PFSK-1 (cell line): ENCODE results near the gene CNTN4.

Experiments used
- FOXP2 ChIP-seq: optimal IDR thresholded peaks from 2 replicates; pipeline ENCODE3; 2011; ENCODE audit warnings: borderline replicate concordance, control low read depth, inconsistent platforms; ENCODE audit not compliant: insufficient read depth; ENCODE audit errors: extremely low read length, extremely low read depth
- POLR2AphosphoS5 ChIP-seq: IDR thresholded peaks from 2 replicates; pipeline ENCODE4 v1.6.1; 2012; ENCODE audit warnings: low read depth, mild to moderate bottlenecking, control low read depth, low read length, moderate library complexity
- REST ChIP-seq, 2 experiments: IDR thresholded peaks; 2 replicates each; pipeline versions ENCODE4 v1.6.1 to v1.8.0; 2011 to 2012; ENCODE audit warnings: low read depth in 2 of 2, low read length in 2 of 2, control low read depth in 1 of 2, inconsistent platforms in 1 of 2, mild to moderate bottlenecking in 1 of 2, moderate library complexity in 1 of 2; ENCODE audit not compliant: insufficient read depth in 1 of 2
- SIN3A ChIP-seq: IDR thresholded peaks from 2 replicates; pipeline ENCODE4 v1.6.1; 2012; ENCODE audit warnings: mild to moderate bottlenecking, low read length, moderate library complexity, borderline replicate concordance; ENCODE audit not compliant: insufficient read depth
- TAF1 ChIP-seq: IDR thresholded peaks from 2 replicates; pipeline ENCODE4 v1.6.1; 2012; ENCODE audit warnings: low read length, control low read depth, borderline replicate concordance; ENCODE audit not compliant: insufficient read depth

Gene CNTN4

DNA sequence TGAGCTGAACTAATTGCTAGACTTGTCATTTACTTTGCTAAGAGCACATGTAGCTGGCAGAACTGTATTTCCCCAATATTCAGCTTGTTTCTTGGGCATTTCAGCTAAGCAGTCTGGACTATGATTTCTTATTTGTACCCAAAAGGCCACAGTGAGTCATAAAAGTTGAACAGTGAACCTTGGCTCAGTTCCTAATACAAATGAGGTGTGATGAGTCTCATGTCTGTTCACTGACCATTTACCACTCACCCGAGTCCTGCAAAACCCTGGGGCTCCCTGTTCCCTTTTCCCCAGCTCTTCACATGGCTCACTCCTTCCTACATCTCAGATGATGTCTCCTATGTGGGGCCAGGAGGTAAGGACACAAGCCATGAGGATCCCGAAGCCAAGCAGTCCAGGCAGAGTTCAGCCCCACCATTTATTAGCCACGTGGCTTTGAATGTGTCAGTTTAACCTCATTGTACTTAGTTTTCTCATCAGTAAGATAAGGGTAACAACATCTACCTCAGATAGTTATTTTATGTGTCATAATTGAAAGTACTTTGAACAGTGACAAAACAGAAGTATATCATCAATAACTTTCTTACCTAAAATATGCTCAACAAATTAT is 772.2 kb downstream of the CNTN4 start:
- TF ChIP-seq SIN3A = no peak
- TF ChIP-seq FOXP2 = no peak
- TF ChIP-seq TAF1 = no peak
- no peak for TF ChIP-seq REST (IDR thresholded peaks at IDR 0.05; ENCODE audit: insufficient read depth in 1 of 2, low read depth in 2 of 2, low read length in 2 of 2)
- no peak for TF ChIP-seq POLR2AphosphoS5

- TF ChIP-seq SIN3A (no peak), FOXP2 (no peak)
Observed at GRCh38 chr3:2872884-2873283, 774.2 kb downstream of the CNTN4 start.

DNA sequence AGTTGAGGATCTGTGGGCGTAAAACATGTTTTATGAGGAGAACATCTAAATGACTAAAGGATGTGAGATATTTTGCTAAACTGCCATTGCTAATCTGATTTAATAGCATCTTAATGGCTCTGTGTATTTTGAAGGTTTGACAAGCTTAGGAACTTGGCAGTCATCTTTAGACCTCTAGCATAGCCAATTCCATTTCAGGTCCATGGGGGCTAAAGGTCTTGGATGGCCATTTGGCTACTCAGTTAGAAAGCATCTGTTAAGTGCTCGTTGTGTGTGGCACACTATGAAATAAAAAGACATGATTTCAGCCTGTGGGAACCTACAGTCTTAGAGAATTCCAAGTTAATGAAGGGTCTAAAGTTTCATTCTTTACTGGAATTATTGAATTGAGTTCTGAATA is 775.3 kb downstream of the CNTN4 start:
- TF ChIP-seq TAF1 (no peak), REST (IDR thresholded peaks at IDR 0.05; ENCODE audit: insufficient read depth in 1 of 2, low read depth in 2 of 2, low read length in 2 of 2) (no peak), SIN3A (no peak), POLR2AphosphoS5 (no peak), FOXP2 (no peak)

DNA sequence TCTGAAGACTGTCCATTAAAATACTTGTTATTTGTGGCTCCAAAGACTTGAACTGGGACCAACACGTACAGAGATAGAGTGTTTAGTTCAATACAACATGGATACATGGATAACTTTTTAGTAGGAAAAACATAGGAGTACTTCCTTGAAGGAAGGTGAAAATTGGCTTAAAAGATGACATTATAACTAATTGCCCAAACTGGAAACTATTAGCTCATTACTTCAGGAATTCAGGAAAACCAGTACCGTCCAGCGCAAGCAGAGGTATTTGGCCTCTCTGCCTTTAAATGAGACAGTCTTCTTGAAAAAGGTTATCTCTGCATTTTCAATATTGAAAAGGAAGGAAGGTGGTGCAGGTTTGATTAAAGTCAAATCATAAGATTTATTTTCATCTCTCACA is 777.0 kb downstream of the CNTN4 start:
- no peak for TF ChIP-seq POLR2AphosphoS5
- no peak for TF ChIP-seq SIN3A
- TF ChIP-seq TAF1 = no peak
- TF ChIP-seq FOXP2 = no peak
- TF ChIP-seq REST (IDR thresholded peaks at IDR 0.05; ENCODE audit: insufficient read depth in 1 of 2, low read depth in 2 of 2, low read length in 2 of 2) = no peak

DNA sequence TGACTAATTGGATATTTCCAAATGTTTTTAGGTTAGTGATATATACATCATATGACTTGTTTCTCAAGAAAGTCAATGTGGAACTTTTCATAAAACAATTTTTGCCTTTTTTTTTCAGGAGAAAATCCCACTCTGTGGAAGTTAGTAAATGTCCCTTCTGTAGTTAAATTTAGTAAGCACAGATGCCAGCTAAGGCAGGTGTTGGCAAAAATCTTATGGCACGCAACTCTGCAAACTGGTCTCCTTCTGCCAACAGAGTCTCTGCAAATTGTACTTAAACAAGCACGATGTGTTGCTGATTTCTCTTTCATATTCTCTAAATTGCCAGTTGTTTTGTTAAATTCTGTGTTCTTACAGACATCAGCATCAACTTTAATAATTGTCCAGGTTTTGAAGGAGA is 777.7 kb downstream of the CNTN4 start:
- TF ChIP-seq REST (IDR thresholded peaks at IDR 0.05; ENCODE audit: insufficient read depth in 1 of 2, low read depth in 2 of 2, low read length in 2 of 2) = no peak
- no peak for TF ChIP-seq FOXP2
- TF ChIP-seq POLR2AphosphoS5 = no peak
- no peak for TF ChIP-seq SIN3A
- TF ChIP-seq TAF1 = no peak
